ENCODE results near the gene MGRN1. TPM values are rescaled to one million over a fixed set of nuclear protein-coding genes. Genes with fewer than 3 reads are reported as not detected.

Gene MGRN1
- total RNA-seq, 1 donor from 2014 or later: 40.6 TPM

GRCh38 chr16:4698321-4699045, 73.9 kb downstream of the MGRN1 start:
- DNase-seq (ENCODE audit: low read depth): no peak
- no peak for TF ChIP-seq CTCF (conservative IDR thresholded peaks at IDR 0.05; ENCODE audit: low read depth, low read length)

GRCh38 chr16:4699046-4699556, 74.5 kb downstream of the MGRN1 start:
- no peak overlapping the region for H3K4me3 ChIP-seq (ENCODE audit: low read depth, low read length)
- DNase-seq (ENCODE audit: low read depth): no peak
- TF ChIP-seq CTCF (conservative IDR thresholded peaks at IDR 0.05; ENCODE audit: low read depth, low read length): no peak

More at GRCh38 chr16:4698321-4699045, 73.9 kb downstream of the MGRN1 start:
- no peak overlapping the region for H3K4me3 ChIP-seq (ENCODE audit: low read depth, low read length)

GRCh38 chr16:4700380-4700996, 75.9 kb downstream of the MGRN1 start:
- no peak for TF ChIP-seq CTCF (conservative IDR thresholded peaks at IDR 0.05; ENCODE audit: low read depth, low read length)
- DNase-seq (ENCODE audit: low read depth): no peak

GRCh38 chr16:4700997-4701743, 76.5 kb downstream of the MGRN1 start:
- no peak for DNase-seq (ENCODE audit: low read depth)
- no peak overlapping the region for H3K4me3 ChIP-seq (ENCODE audit: low read depth, low read length)
- TF ChIP-seq CTCF (conservative IDR thresholded peaks at IDR 0.05; ENCODE audit: low read depth, low read length): no peak

More at GRCh38 chr16:4700380-4700996, 75.9 kb downstream of the MGRN1 start:
- H3K4me3 ChIP-seq (ENCODE audit: low read depth, low read length): no peak overlapping the region

GRCh38 chr16:4701791-4702465, 77.3 kb downstream of the MGRN1 start:
- H3K4me3 ChIP-seq (ENCODE audit: low read depth, low read length): no peak overlapping the region
- no peak for DNase-seq (ENCODE audit: low read depth)
- no peak for TF ChIP-seq CTCF (conservative IDR thresholded peaks at IDR 0.05; ENCODE audit: low read depth, low read length)

- no peak for TF ChIP-seq CTCF (conservative IDR thresholded peaks at IDR 0.05; ENCODE audit: low read depth, low read length)
- H3K4me3 ChIP-seq (ENCODE audit: low read depth, low read length): no peak overlapping the region
- DNase-seq (ENCODE audit: low read depth): no peak
Observed at GRCh38 chr16:4702466-4702808, 77.8 kb downstream of the MGRN1 start.

All from epithelial cell of proximal tubule (primary cell).